Stimulated activated CD4-positive, alpha-beta T cell treated with anti-CD3 and anti-CD28 coated beads, Interleukin-12 subunit alpha, Interleukin-12 subunit beta, amount 100 ng/mL, for 4 hours (primary cell): ENCODE data around the gene REEP1.
A peak's percentile ranks its signal among the peaks of the same experiment; 100 is the strongest.
"Not testable (repeated sequence)": the region's sequence is repeated elsewhere in the genome, so short reads cannot be mapped to it uniquely, and the experiment has no call there.

Source experiments
- DNase-seq: peaks from one replicate; pipeline ENCODE4 v3.0.0-alpha.2; 2020

The REEP1 gene

DNA sequence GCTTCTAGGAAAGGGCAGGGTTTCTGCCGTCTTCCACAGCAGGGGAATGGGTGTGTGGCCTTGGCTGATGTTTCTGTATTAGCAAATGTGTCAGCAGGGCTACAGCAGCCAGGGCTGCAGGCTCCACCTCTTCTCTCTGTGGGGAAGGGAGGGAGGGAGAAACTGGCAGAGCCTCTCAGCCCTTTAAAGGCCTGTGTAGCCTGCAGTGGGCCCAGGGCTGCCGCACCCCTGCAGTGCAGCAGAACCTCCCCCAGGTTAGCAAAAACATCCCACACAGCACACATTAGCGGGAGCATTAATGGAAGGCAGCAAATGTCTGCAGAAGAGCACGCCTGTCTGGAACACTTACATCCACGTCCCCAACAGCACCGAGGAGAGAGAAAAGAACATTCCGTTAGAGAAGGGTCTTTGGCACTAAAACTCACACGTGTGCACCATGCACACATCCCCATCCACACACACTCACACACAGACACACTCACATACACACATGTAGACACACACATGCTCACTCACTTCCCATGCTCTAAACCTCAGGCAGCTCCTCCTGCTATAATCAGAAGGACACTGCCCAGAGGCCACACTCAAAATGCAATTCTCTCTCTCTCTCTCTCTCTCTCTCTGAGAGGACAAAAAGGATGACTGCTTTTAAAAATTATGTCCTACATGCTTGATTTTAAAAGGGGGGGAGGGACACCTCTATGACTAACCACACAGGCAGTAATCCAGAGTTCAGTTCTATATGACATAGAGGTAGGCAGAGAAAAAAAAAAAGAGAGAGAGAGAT, 114.1 kb downstream of the REEP1 start:
- no peak for DNase-seq

DNA sequence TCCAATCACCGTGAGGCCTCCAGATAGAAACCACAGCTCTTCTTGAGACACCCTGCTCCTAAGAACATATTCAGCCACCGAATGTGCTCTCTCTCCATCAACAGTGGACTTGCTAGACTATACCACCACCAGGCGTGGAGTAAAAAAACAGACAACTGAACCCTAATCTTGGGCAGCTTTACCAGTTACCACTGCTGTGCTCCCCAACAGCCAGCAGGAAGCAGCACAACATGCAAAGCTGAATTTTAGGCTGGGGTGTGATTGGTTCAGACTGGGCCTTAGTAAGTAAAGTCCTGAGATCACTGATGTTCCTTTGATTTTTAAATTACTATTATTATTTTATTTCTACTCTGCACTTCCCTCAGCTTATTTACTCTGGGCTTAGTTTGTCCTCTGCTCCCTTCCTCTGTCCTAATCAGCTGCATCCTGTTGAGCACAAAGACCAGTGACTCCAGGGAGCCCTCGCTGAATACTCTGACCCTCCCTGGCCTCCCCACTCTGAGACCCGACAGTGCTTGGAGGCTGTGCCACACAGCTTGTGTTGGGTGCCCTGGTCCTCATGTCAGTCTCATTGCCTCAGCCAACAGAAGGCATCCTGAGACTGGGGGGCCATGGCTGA, 116.3 kb downstream of the REEP1 start:
- peak; percentile 57 for DNase-seq

DNA sequence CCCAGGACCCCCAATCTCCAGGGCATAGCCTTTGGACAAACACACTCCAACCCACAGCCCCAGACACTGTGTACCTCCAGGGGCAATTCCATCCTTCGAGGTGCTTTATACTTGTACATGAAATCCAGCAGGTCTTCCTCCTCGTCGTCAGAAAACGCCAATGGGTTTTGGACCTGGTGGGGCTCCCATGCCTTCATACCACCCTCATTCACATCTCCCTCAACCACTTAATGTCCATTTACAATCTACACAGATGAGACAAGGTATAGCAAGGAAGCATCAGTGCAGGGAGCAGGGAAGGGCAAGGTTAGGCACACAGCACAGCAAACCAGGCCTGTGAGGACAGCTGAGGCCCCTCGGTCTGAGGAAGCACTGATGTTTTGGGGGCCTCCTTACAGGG, 117.5 kb downstream of the REEP1 start:
- no peak for DNase-seq

DNA sequence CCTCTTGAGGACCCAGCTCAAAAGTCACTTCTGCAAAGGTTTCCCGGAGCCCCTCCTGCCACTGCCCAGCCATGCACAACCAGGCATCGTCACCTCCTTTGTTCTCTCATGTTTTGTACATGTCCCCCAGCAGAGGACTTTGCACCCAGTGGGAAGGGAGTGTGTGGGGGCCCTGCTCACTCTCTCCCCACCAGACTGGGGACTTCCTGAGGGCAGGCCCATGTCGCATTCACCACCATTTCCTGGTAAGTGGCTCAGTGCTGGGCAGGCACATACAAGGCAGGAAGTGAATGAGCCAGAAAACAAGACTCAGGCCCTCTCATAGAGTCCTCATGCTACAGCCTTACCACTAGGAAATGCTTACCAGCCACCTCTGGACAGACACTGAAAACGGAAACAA, 119.3 kb downstream of the REEP1 start:
- no peak for DNase-seq

DNA sequence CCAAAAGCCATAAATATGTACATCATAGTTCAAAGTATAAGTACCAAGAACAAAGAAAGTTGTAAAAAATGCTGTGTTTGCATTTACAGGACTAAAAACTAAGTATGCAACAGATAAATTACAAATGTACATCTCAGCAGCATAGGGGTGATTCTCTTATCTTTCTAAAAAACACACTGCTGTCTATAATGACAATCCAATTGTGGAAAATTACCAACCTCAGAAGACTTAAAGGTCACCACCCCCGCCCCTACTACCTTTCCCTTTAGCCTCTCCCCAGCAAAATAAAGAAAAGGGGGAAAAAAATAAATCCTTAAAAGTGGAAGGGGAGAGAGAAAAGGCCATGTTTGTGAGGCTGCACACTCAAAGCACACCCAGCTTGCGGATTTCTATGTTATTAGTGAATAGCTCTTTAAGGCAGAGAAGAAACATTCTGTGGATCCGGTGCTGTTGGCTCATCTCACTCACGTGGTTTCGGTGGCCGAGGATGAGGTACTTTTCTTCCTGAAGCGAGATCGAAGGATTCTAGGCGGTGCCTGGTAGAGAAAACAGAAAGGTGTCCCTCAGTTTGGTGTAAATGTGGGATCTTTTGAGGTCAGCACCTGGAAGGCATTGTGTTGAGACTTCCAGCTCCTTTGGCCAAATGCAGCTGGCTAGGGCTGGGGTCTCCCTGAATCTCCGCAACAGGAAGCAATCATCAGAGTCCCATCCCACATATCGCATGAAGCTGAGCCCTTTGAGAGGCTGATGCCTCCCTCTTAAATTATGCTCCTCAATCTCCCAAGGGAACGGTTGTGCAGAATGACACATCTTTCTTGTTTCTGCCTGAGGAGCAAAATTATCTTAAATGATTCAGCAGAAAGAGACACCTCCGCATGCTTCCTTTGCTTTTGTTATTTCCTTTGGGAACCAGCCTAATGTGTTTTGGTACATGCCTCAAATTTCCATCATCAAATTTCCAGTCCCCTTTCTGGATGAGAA, 120.6 kb downstream of the REEP1 start:
- no peak for DNase-seq

DNA sequence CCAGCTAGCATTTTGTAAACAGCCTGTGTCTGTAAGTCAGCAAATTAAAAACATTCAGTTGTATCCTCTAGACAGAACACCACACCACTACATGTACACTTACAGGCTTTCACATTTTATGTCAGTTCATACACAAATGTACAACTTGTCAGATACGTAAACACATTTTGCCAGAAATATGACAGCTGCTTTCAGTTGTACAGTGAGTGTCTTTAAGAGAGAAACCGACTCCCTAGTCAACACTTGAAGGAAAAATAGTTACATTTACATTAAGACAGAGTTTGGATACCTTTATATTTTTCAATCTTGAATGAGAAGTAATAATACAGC, 123.0 kb downstream of the REEP1 start:
- no peak for DNase-seq

DNA sequence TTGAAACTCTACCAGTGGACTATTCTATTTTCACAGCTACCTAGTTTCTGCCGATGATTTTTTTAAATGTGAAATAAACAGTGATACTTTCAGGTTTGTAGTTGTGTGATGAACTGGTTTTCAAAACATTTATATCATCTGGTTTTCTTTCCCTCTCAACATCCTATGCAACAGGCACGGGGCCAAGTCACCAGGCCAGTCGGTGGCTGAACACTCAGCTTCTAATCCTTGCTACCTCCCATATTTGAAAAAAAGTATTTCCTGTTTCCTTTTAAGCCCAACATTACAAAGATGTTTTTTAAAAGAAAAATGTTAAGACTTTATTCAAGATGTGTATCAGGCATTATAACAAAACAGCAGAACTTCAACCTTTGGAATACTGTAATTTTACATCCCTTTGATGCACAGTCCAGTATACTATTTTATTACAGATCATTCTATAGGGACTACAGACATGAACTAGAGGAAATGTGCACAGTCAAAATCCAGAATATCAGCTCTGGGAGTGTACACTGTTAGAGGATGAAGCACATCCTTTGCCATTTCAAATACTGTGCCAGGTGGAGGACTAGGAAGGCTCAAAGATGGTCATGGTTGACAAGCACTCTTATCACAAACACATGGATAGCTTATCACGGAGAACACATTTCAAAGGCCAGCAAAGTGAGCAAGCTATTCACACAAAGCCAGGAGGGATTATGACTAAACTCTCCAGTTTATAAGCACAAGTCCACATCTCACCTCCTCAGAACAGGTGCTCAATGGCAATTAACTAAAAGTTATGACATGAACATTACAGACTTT, 123.5 kb downstream of the REEP1 start:
- DNase-seq: no peak

DNA sequence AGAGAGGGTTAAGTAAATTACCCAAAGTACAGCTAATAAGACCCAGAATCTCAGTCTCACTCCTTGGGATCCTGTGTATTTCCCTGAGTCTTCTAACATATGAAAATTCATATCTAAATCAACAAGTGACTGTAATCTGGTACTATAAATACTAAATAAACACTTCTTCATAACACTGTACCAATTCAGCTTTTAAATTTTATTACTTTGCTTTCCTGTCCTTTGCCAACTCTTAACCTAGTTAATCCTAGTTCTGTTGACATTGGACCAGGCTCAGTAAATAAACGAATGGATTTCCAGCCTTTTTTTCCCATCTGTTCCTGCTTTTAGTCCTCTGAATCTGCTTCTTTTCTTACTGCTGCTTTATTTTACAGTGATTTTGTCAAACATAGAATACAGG, 124.4 kb downstream of the REEP1 start:
- DNase-seq: no peak

DNA sequence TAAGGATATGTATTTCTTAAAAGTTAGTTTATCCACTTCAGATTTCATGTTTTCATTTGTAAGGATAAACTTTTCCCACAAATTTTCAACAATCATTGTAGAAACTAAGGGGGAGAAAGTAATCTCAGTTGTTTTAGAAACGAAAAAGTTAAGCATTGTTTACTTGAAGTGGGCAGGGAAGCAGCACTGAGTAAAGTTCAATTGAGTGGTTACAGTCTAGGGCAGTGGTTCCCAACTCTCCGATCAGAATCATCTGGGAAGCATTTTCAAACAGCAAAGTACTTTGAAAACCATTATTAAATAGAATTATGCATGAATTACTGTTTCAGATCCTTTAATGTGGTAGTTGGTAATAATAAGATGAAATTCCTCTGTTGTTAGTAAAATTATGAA, 125.6 kb downstream of the REEP1 start:
- DNase-seq: no peak

DNA sequence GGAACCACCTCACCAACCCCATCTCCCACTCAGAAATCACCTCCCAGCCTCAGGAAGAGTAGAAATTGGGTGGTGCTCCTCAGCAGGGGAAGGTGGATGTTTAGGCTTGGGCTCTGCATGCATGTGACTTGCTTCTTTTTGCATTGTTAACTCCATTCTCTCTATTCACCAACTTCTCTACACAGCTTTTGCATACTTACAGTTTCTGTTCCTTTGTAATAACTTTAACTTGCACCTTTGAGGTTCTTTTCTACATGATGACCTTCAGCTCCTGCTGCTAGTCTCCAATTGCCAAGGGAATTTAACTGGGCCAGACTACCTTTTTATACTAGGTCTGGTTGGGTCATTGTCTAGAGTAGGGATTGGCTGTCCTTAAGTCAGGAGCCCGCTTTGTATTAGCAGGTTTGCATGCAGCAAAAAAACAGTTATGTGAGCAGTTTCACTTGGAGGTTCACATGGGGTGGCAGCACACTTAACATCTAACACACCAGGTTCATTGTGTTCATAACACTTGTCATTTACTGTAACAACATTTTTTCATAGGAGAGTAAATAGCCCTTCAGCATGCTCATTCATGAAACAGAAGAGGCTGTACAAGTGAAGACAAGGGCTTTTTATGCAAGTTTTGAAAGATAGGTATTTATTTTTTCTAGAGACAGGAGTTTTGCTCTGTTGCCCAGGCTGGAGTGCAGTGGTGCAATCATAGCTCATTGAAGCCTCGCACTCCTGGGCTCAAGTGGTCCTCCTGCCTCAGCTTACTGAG, 126.2 kb downstream of the REEP1 start:
- no peak for DNase-seq

DNA sequence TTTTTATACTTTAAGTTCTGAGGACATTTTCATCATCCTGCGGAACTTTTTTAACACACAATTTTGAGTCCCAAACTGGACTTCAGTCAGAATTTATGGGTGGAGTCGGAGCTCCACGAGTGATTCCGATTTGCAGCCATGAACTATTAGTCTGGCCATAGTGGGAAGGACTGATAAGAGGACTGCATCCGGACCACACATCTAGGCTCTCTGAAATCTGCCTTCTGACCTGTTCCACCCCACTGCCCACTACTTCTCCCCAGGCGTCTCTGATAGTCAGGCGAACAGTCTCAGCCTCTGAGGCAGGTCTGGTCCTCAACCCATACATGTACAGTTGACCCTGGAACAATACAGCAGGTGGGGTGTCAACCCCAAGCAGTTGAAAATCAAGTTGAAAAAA, 133.0 kb downstream of the REEP1 start:
- DNase-seq: no peak

DNA sequence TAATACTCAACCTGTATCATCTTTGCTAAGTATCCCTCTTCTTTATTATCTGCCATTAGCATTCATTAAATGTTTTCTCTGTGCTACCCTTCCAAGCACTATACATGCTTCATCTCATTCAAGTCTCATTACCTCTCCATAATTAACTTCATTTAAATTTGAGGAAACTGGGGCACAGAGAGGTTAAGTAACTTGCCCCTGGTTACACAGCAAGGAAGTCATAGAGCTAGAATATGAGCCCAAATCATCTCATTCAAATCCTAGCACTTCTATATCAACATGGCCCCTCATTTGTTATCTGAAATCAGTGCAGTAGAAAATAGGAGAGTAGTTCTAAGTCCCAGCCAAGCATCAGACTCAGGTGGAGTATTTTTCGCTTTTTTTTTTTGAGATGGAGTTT, 133.8 kb downstream of the REEP1 start:
- DNase-seq: no peak

DNA sequence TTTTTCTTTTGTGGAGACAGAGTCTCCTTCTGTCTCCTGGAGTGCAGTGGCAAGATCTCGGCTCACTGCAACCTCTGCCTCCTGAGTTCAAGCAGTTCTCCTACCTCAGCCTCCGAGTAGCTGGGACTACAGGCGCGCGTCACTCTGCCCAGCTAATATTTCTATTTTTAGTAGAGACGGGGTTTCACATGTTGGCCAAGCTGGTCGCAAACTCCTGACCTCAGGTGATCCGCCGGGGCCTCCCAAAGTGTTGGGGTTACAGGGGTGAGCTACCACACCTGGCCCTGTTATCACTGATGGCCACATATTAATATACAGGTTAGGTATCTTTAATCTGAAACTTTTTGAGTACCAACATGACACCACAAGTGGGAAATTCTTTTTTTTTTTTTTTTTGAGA, 134.7 kb downstream of the REEP1 start:
- DNase-seq: no peak

DNA sequence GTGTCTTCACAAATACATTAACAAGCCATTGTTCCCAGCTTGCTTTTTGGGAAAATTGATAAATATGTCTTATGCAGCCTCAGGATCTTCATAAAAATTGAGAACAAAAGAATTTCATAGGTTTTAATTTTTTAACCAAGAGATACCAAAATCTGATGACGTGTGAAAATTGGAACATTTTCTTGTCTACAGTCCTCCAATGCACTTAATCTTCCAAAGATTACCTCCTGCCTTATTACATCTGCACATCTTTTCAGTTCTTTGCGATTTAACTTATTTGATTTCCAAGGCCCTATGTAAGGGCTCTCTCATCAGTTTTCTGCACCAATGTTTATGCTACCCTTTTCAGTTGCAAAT, 135.1 kb downstream of the REEP1 start:
- no peak for DNase-seq

DNA sequence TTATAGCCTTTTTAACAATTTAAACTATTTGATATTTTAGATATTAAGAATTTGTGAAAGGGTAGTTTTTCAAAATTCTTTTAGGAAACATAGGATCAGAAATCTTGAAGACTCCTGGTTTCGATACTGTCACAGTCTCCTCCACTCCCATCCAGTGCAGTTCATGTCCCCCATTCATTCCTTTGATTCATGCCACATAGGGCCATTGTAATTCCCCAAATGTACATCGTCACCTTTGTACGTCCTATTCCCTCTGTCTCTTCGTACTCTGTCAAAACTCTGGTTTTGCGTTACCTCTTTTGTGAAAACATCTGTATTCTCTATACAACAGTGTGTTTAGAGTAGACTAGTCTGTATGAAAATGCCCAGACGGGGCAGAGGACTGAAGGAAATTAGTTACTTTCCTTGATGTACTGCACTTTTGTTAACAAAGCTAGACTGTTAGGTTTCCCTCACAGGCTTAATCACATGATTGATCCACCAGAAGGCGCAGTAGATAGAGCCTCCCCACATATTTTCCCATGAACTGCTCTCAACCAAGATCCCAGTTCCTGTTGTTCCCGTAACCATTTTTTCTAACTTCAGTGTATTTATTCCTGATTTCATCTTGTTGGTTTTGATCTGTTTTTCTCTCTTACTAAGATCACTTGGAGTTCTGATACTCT, 135.6 kb downstream of the REEP1 start:
- DNase-seq: no peak

DNA sequence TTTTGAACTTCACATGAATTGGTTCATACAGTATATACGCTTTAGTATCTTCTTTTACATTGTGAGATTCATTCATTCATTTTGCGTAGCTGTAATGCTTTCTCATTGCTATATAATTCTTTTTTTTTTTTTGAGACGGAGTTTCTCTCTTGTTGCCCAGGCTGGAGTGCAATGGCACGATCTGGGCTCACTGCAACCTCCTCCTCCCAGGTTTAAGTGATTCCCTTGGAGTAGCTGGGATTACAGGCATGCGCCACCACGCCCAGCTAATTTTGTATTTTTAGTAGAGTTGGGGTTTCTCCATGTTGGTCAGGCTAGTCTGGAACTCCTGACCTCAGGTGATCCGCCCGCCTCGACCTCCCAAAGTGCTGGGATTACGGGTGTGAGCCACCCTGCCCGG, 136.9 kb downstream of the REEP1 start:
- DNase-seq: not testable (repeated sequence)

DNA sequence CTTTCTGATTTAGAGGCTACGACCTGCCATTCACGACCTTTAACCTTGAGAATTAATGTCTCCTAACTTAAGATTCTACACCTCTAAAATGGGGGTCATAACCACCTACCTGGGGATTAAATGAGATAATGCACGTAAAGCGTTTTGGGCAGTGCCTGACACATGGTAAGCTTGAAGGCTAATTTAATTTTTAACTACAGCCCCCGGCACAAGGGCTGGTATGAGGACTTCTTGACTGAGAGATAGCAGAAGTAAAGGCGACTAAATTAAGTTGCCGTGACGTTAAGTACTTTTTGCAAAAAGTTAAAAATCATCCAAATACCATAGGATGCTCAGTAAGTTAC, 137.6 kb downstream of the REEP1 start:
- DNase-seq: no peak

DNA sequence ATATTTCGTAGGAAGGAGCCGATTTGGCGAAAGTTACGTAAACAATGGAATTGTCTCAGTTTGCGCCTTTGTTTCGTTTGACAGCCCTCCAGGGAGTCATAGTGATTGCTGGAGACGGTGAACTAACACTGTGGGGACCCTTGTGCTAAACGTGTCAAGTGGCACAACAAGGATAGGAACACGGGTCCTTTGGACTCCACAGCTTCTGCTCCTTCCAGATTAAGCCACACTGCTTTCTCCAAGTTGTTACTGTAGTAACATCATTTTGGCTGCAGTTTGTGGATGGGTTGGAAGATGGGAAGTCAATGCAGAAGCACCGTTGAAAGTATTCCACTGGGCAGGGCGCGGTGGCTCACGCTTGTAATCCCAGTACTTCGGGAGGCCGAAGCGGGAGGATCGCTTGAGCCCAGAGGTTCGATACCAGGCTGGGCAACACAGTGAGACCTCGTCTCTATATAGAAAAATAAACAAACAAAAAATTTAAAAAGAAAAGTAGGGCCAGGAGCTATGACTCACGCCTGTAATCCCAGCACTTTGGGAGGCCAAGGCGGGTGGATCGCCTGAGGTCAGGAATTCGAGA, 141.5 kb downstream of the REEP1 start:
- no peak for DNase-seq

DNA sequence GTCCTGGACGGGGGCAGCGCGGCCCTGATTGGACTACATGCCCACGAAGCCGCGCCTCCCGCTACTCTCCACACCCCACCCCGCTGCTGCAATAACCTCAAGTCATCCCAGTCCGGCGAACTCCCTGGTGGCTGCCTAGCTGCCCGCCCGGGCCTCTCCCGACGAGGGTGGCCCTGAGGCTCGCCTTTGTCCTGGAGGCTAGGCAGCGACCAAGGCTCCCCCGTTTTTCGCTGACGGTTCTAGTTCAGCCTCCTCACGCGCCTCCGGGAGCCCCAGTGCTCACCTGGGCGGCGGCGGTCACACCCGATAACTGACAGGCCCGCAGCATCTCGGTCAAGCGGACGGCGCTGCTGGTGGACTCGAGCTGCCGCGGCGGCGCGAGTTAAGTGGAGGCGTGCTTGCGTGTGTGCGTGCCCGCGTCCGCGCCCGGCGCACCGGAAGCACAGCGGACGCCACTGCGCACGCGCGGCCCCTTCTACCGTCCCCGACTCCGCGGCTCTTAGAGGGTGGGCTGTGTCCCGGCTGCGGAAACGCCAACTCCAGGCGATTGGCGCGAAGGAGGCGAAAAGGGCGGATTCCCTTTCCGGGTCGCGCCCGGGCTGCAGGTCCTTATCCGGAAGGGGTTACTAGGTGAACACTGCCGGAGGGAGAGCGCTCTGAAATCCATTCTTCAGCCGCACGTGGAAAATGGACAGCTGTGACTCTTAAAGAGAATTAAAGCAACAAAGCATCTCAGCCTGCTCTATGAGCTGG, 142.2 kb downstream of the REEP1 start, which contains the start of gene IMMT:
Gene IMMT (minus strand): TSS at position 408 of the 753 bp plus-strand sequence. CDS start 80 bp downstream, at position 328.
- peak; percentile 97 for DNase-seq

DNA sequence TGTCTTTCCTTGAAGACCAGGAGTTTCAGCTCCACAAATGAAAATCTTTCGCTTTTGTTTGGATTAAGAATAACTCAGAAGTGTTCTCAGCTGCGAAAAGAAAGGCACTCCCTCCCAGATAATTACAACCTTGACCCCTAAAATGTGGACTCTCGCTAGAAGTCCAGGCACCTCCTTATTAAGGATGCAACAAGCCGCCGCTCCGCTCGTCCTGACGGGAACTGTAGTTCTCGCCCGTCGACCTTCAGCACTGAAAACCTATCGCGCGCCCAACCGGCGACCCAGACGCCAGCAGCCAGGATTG, 142.7 kb downstream of the REEP1 start:
- DNase-seq: no peak
